Caco-2 (cell line): ENCODE data around the gene PRKCB. TPM values are rescaled to one million over a fixed set of nuclear protein-coding genes. Genes with fewer than 3 reads are reported as not detected.
"Not testable (repeated sequence)": the region's sequence is repeated elsewhere in the genome, so short reads cannot be mapped to it uniquely, and the experiment has no call there.

Source experiments
- BruUV-seq: library from RNA; stranded (reverse); fragments of 400-500 nt; replicated peaks from 2 replicates; lab custom pipeline; 2021; lab: Mats Ljungman, UMichigan
- CTCF ChIA-PET: fragments of 300-600 bp; sonication (Branson Sonifier 250); formaldehyde crosslinking; loops from one replicate; lab custom pipeline; 2022; ENCODE audit warnings: antibody characterized with exemption; lab: Charles Lee
- POLR2A ChIA-PET: fragments of 300-600 bp; sonication (Branson Sonifier 250); formaldehyde crosslinking; loops from one replicate; lab custom pipeline; 2022; ENCODE audit warnings: antibody characterized with exemption; lab: Charles Lee
- DNase-seq, 2 experiments: peaks; one replicate each; pipeline versions ENCODE4 v3.0.0 to v3.0.0-alpha.2; 2020 to 2022
- H3K27me3 ChIP-seq: replicated peaks from 2 replicates; pipeline ENCODE4 v1.6.0; 2011; ENCODE audit warnings: low read length; ENCODE audit not compliant: control insufficient read depth, insufficient read depth
- H3K36me3 ChIP-seq: 2 replicates; pipeline ENCODE4 v1.5.1; 2011; ENCODE audit warnings: low read length; ENCODE audit not compliant: control insufficient read depth, insufficient read depth
- H3K4me1 ChIP-seq: fragments of 250-450 bp; sonication (Bioruptor Pico); 2 replicates; pipeline ENCODE4 v1.5.1; 2020; ENCODE audit warnings: mild to moderate bottlenecking
- H3K4me3 ChIP-seq: 2 replicates; pipeline ENCODE4 v1.5.1; 2011; ENCODE audit warnings: low read depth, mild to moderate bottlenecking, control low read depth, low read length
- H3K9me3 ChIP-seq: fragments of 250-450 bp; sonication (Bioruptor Pico); 2 replicates; pipeline ENCODE4 v1.5.1; 2020; ENCODE audit warnings: mild to moderate bottlenecking, moderate library complexity
- H3K27ac Mint-ChIP-seq: one replicate; pipeline ENCODE4 v1.8.0; 2022; ENCODE audit warnings: mixed read lengths; ENCODE audit not compliant: unreplicated experiment
- H3K27me3 Mint-ChIP-seq: one replicate; pipeline ENCODE4 v1.8.0; 2022; ENCODE audit warnings: mixed read lengths; ENCODE audit not compliant: insufficient read depth, unreplicated experiment
- H3K36me3 Mint-ChIP-seq: one replicate; pipeline ENCODE4 v1.8.0; 2022; ENCODE audit warnings: mild to moderate bottlenecking, mixed read lengths; ENCODE audit not compliant: insufficient read depth, unreplicated experiment
- H3K4me1 Mint-ChIP-seq: one replicate; pipeline ENCODE4 v1.8.0; 2022; ENCODE audit warnings: low read depth, mixed read lengths; ENCODE audit not compliant: unreplicated experiment
- H3K4me3 Mint-ChIP-seq: one replicate; pipeline ENCODE4 v1.8.0; 2022; ENCODE audit warnings: mild to moderate bottlenecking, moderate library complexity, mixed read lengths; ENCODE audit not compliant: unreplicated experiment
- H3K9me3 Mint-ChIP-seq: one replicate; pipeline ENCODE4 v1.8.0; 2022; ENCODE audit warnings: mixed read lengths; ENCODE audit not compliant: unreplicated experiment
- CTCF ChIP-seq, 2 experiments: fragments of 200-600 bp in 1 of 2; IDR thresholded peaks; 1 replicate in 1 of 2; 2 replicates in 1 of 2; pipeline versions ENCODE4 v1.5.1 to v1.8.0; 2011 to 2022; ENCODE audit warnings: antibody characterized with exemption in 1 of 2, control low read depth in 1 of 2, inconsistent platforms in 1 of 2, low read depth in 1 of 2, low read length in 1 of 2, mild to moderate bottlenecking in 1 of 2, moderate library complexity in 1 of 2; ENCODE audit not compliant: insufficient read depth in 1 of 2, severe bottlenecking in 1 of 2, unreplicated experiment in 1 of 2
- intact Hi-C: fragments of 100-400 bp; cut with micrococcal nuclease; formaldehyde crosslinking; loops from one replicate; pipeline ENCODE4 v1.10.0; 2022; ENCODE audit not compliant: unreplicated experiment
- total RNA-seq: library from RNA; stranded (reverse); gene quantifications from 2 replicates; pipeline ENCODE4 v1.2.3, GENCODE V29; 2022

The PRKCB gene
- total RNA-seq, 1 experiment from 2014 or later = not detected

- no peak for TF ChIP-seq CTCF (IDR thresholded peaks at IDR 0.05; ENCODE audit: insufficient read depth in 1 of 2, low read depth in 1 of 2, low read length in 1 of 2, severe bottlenecking in 1 of 2, unreplicated experiment in 1 of 2)
- peaks cover 20% of the 10 kb centered on the region for H3K27me3 Mint-ChIP-seq
- H3K4me1 ChIP-seq = no peaks in the 10 kb centered on the region
- no TSS peak for BruUV-seq
- no peak overlapping the region for H3K4me3 Mint-ChIP-seq
- H3K36me3 Mint-ChIP-seq = no peaks in the 10 kb centered on the region
- no peaks in the 10 kb centered on the region for H3K27me3 ChIP-seq
- no peaks in the 10 kb centered on the region for H3K9me3 Mint-ChIP-seq
- ChIA-PET CTCF (no interaction called here), POLR2A (no interaction called here)
- DNase-seq = no peak
- no peak overlapping the region for H3K4me3 ChIP-seq
- H3K27ac Mint-ChIP-seq = no peak overlapping the region
- H3K36me3 ChIP-seq = no peaks in the 10 kb centered on the region
- no peaks in the 10 kb centered on the region for H3K9me3 ChIP-seq
- intact Hi-C loops = no loop called here
- no peaks in the 10 kb centered on the region for H3K4me1 Mint-ChIP-seq
Measured at GRCh38 chr16:24101431-24101830, 265.6 kb downstream of the PRKCB start.

GRCh38 chr16:24102209-24102660 lies 266.5 kb downstream of the PRKCB start:
- no TSS peak for BruUV-seq
- Histone ChIP-seq H3K4me3 (no peak overlapping the region), H3K9me3 (no peaks in the 10 kb centered on the region), H3K27me3 (no peaks in the 10 kb centered on the region), H3K36me3 (no peaks in the 10 kb centered on the region), H3K4me1 (no peaks in the 10 kb centered on the region)
- Mint-ChIP-seq H3K27ac (no peak overlapping the region), H3K27me3 (peaks cover 20% of the 10 kb centered on the region), H3K9me3 (no peaks in the 10 kb centered on the region), H3K4me3 (no peak overlapping the region), H3K4me1 (no peaks in the 10 kb centered on the region), H3K36me3 (no peaks in the 10 kb centered on the region)
- TF ChIP-seq CTCF (IDR thresholded peaks at IDR 0.05; ENCODE audit: insufficient read depth in 1 of 2, low read depth in 1 of 2, low read length in 1 of 2, severe bottlenecking in 1 of 2, unreplicated experiment in 1 of 2) = no peak
- POLR2A ChIA-PET = no interaction called here
- no peak for DNase-seq
- CTCF ChIA-PET = no interaction called here
- intact Hi-C loops = no loop called here

- BruUV-seq, H3K36me3 Mint-ChIP-seq, intact Hi-C loops, H3K4me1 Mint-ChIP-seq, H3K9me3 ChIP-seq, CTCF ChIA-PET, H3K4me1 ChIP-seq, H3K27ac Mint-ChIP-seq, H3K4me3 Mint-ChIP-seq, H3K36me3 ChIP-seq, DNase-seq, H3K27me3 ChIP-seq, H3K4me3 ChIP-seq, H3K9me3 Mint-ChIP-seq: not testable (repeated sequence)
- POLR2A ChIA-PET = interaction anchor here (0.6 kb wide), 1 partner anchor 786 kb away, joined by 4 read pairs; no protein-coding TSS in a partner anchor
- peaks cover 11% of the 10 kb centered on the region for H3K27me3 Mint-ChIP-seq
Measured at GRCh38 chr16:24105471-24105870, 269.7 kb downstream of the PRKCB start.

GRCh38 chr16:24108090-24108489 lies 272.3 kb downstream of the PRKCB start:
- H3K27me3 ChIP-seq, H3K4me3 ChIP-seq, BruUV-seq, H3K4me3 Mint-ChIP-seq, H3K4me1 ChIP-seq, DNase-seq, intact Hi-C loops, H3K9me3 ChIP-seq, H3K4me1 Mint-ChIP-seq, CTCF ChIA-PET, H3K36me3 ChIP-seq, H3K36me3 Mint-ChIP-seq, POLR2A ChIA-PET, H3K9me3 Mint-ChIP-seq, H3K27ac Mint-ChIP-seq, H3K27me3 Mint-ChIP-seq: not testable (repeated sequence)
